Colonic mucosa (tissue), 4 donors: Measurements from ENCODE around the gene SLC25A41. TPM values are rescaled to one million over a fixed set of nuclear protein-coding genes. Genes with fewer than 3 reads are reported as not detected.

Experiments used
- DNase-seq: peaks from one replicate; pipeline ENCODE4 v3.0.0-alpha.2; 2020
- H3K27ac ChIP-seq: fragments of 200-600 bp; one replicate; pipeline ENCODE4 v1.8.0; 2021
- H3K27me3 ChIP-seq: fragments of 200-600 bp; one replicate; pipeline ENCODE4 v1.8.0; 2021
- H3K36me3 ChIP-seq: fragments of 200-600 bp; one replicate; pipeline ENCODE4 v1.8.0; 2021
- H3K4me1 ChIP-seq: fragments of 200-600 bp; one replicate; pipeline ENCODE4 v1.8.0; 2021; ENCODE audit warnings: mild to moderate bottlenecking
- H3K4me3 ChIP-seq: fragments of 200-600 bp; one replicate; pipeline ENCODE4 v1.8.0; 2021
- H3K9ac ChIP-seq, 2 donors: one replicate each; pipeline ENCODE4 v1.7.0; 2013; ENCODE audit warnings: control low read depth in 2 of 2, low read depth in 2 of 2, low read length in 2 of 2
- H3K9me3 ChIP-seq: fragments of 200-600 bp; one replicate; pipeline ENCODE4 v1.8.0; 2021
- CTCF ChIP-seq: fragments of 200-600 bp; IDR thresholded peaks from one replicate; pipeline ENCODE4 v1.8.0; 2022; ENCODE audit warnings: antibody characterized with exemption, mild to moderate bottlenecking
- intact Hi-C: fragments of 100-400 bp; cut with DNase I; formaldehyde crosslinking; loops from one replicate; pipeline ENCODE4 v1.14.1; 2022
- total RNA-seq, 2 donors: library from RNA; stranded (reverse); fragmentation: NEBNext Ultra II Directional in 1 of 2; extraction: Animal tissue kit (Norgen Biotek cat#: 25700) in 1 of 2; gene quantifications; one replicate each; pipeline ENCODE4 v1.2.1, GENCODE V29; 2021
- donor health status: healthy.
- donor health status: DM: no; HTN: no; CAD: no.
- donor health status: DM: no; HTN: no; CAD: no.

SLC25A41 gene
- total RNA-seq, 2 donors from 2014 or later = 1.8 TPM; not detected in 1

GRCh38 chr19:6425732-6426620 is 7.6 kb downstream of the SLC25A41 start:
- Histone ChIP-seq H3K9ac (no peak overlapping the region), H3K27ac (peak overlapping the region; percentile 78), H3K27me3 (no peaks in the 10 kb centered on the region), H3K4me3 (peak overlapping the region; percentile 23), H3K36me3 (no peaks in the 10 kb centered on the region), H3K4me1 (peaks cover 7% of the 10 kb centered on the region), H3K9me3 (no peaks in the 10 kb centered on the region)
- DNase-seq = no peak
- intact Hi-C loops = no loop called here
- TF ChIP-seq CTCF = no peak

- H3K9ac ChIP-seq = peak overlapping the region in 1 of 2 donors; percentile 12
Measured at GRCh38 chr19:6424939-6425731, 8.4 kb downstream of the SLC25A41 start.

GRCh38 chr19:6424195-6424938 is 9.2 kb downstream of the SLC25A41 start, which contains the start of gene KHSRP:
Gene KHSRP (minus strand): TSS chr19:6424811. CDS start chr19:6424701, 110 bp downstream.
- peak within 1 kb of the TSS; percentile 85 for H3K4me3 ChIP-seq
- DNase-seq = no peak
- H3K27ac ChIP-seq = peak within 1 kb of the TSS; percentile 78
- no peaks in the 10 kb centered on the region for H3K9me3 ChIP-seq
- H3K27me3 ChIP-seq = no peaks in the 10 kb centered on the region
- intact Hi-C loops = no loop called here
- peaks cover 7% of the 10 kb centered on the region for H3K4me1 ChIP-seq
- peaks cover 8% of the 10 kb centered on the region for H3K36me3 ChIP-seq
- peak within 1 kb of the TSS; percentile 84 to 85 for H3K9ac ChIP-seq
- no peak for TF ChIP-seq CTCF

More at GRCh38 chr19:6424939-6425731, 8.4 kb downstream of the SLC25A41 start:
- Histone ChIP-seq H3K4me1 (peaks cover 7% of the 10 kb centered on the region), H3K27ac (peak overlapping the region; percentile 78), H3K9me3 (no peaks in the 10 kb centered on the region), H3K4me3 (peak overlapping the region; percentile 23), H3K27me3 (no peaks in the 10 kb centered on the region), H3K36me3 (peaks cover 2% of the 10 kb centered on the region)
- DNase-seq = peak; percentile 99
- intact Hi-C loops = no loop called here
- TF ChIP-seq CTCF = no peak

GRCh38 chr19:6423499-6424194 is 9.9 kb downstream of the SLC25A41 start:
- intact Hi-C loops = no loop called here
- peak; percentile 55 for DNase-seq

More at GRCh38 chr19:6423499-6424194, 9.9 kb downstream of the SLC25A41 start:
- Histone ChIP-seq H3K9me3 (no peaks in the 10 kb centered on the region), H3K4me3 (peak overlapping the region; percentile 85), H3K27ac (peak overlapping the region; percentile 22), H3K36me3 (peaks cover 8% of the 10 kb centered on the region), H3K4me1 (peaks cover 7% of the 10 kb centered on the region), H3K9ac (peak overlapping the region; percentile 84 to 85), H3K27me3 (no peaks in the 10 kb centered on the region)
- TF ChIP-seq CTCF = no peak
